MM.1S (cell line): ENCODE results near the gene SF3A2.

Source experiments
- DNase-seq: peaks from one replicate; pipeline ENCODE4 v3.0.0-alpha.2; 2015
- H2AFZ ChIP-seq: fragments of 300-600 bp; sonication (generic); 2 replicates; pipeline ENCODE4 v1.6.0; 2016; ENCODE audit warnings: antibody characterized with exemption, low read length
- H3F3A ChIP-seq: fragments of 300-600 bp; sonication (generic); 2 replicates; pipeline ENCODE4 v1.6.1; 2016; ENCODE audit warnings: mild to moderate bottlenecking, antibody characterized with exemption, low read length, moderate library complexity, mixed read lengths; ENCODE audit not compliant: insufficient read depth
- H3K27ac ChIP-seq: fragments of 300-600 bp; sonication (generic); 2 replicates; pipeline ENCODE4 v1.5.1; 2016; ENCODE audit warnings: mild to moderate bottlenecking, low read length
- H3K27me3 ChIP-seq: fragments of 300-600 bp; sonication (generic); replicated peaks from 2 replicates; pipeline ENCODE4 v1.6.0; 2016; ENCODE audit warnings: low read length; ENCODE audit not compliant: insufficient read depth
- H3K36me3 ChIP-seq: fragments of 300-600 bp; sonication (generic); replicated peaks from 2 replicates; pipeline ENCODE4 v1.6.1; 2016; ENCODE audit warnings: mild to moderate bottlenecking, low read length, mixed read lengths; ENCODE audit not compliant: insufficient read depth
- H3K4me1 ChIP-seq: fragments of 300-600 bp; sonication (generic); 2 replicates; pipeline ENCODE4 v1.6.1; 2016; ENCODE audit warnings: low read length, mixed read lengths
- H3K4me2 ChIP-seq: fragments of 300-600 bp; sonication (generic); 2 replicates; pipeline ENCODE4 v1.6.0; 2016; ENCODE audit warnings: low read depth, low read length
- H3K4me3 ChIP-seq: fragments of 300-600 bp; sonication (generic); 2 replicates; pipeline ENCODE4 v1.5.1; 2016; ENCODE audit warnings: low read length, mixed read lengths
- H3K79me2 ChIP-seq: fragments of 300-600 bp; sonication (generic); 2 replicates; pipeline ENCODE4 v1.6.1; 2016; ENCODE audit warnings: mixed run types, low read length, mixed read lengths
- H3K9ac ChIP-seq: fragments of 300-600 bp; sonication (generic); 2 replicates; pipeline ENCODE4 v1.6.1; 2016; ENCODE audit warnings: low read length, mixed read lengths
- H3K9me2 ChIP-seq: fragments of 300-600 bp; sonication (generic); replicated peaks from 2 replicates; pipeline ENCODE4 v1.6.1; 2016; ENCODE audit warnings: mild to moderate bottlenecking, low read length, mixed read lengths; ENCODE audit not compliant: insufficient read depth
- H3K9me3 ChIP-seq: fragments of 300-600 bp; sonication (generic); replicated peaks from 2 replicates; pipeline ENCODE4 v1.6.1; 2016; ENCODE audit warnings: mild to moderate bottlenecking, low read length, mixed read lengths; ENCODE audit not compliant: insufficient read depth
- H4K20me1 ChIP-seq: fragments of 300-600 bp; sonication (generic); 2 replicates; pipeline ENCODE4 v1.6.1; 2016; ENCODE audit warnings: mild to moderate bottlenecking, low read length, moderate library complexity, mixed read lengths; ENCODE audit not compliant: insufficient read depth
- EZH2 ChIP-seq: fragments of 300-600 bp; sonication (generic); optimal IDR thresholded peaks from 2 replicates; pipeline ENCODE3; 2017; ENCODE audit warnings: low read depth, mild to moderate bottlenecking, antibody characterized with exemption, low read length, mixed read lengths
- EZH2phosphoT487 ChIP-seq: fragments of 300-600 bp; sonication (generic); IDR thresholded peaks from 2 replicates; pipeline ENCODE4 v1.6.1; 2018; ENCODE audit warnings: antibody characterized with exemption, low read length
- TF ChIP-seq, protein P1 (sequence below): fragments of 300-600 bp; sonication (generic); IDR thresholded peaks from 2 replicates; pipeline ENCODE4 v1.5.1; 2016; ENCODE audit warnings: antibody characterized with exemption, low read length, mixed read lengths

Gene SF3A2

DNA sequence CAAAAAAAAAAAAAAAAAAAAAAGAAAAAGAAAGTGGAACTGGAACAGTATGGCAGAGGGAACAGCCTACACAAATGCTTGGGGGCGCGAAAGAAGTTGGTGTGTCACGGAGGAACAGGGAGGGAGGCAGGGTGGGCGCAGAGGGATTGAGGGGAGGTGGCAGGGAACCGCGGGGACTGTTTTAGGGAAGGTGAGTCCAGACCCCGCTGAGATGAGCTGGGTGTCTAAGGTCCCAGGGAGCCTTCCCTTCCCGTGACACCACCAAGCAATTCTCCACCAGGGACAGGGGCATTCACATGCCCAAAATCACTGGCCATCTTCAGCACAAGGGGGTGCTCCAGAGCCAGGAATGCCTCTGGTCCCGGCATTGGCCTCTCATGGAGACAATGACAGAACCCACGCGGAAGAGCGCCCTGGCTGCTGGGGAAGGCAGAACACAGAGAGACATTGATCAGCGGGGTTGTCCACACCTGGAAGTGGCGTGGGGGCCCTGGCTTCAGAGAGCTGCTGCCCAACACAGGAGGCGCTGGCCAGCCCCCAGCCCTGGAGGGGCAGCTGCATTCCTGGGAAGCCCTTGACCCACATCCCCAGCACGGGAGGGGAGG, 38.4 kb downstream of the SF3A2 start:
- peaks cover 26% of the 10 kb centered on the region for H3K4me1 ChIP-seq
- H3F3A ChIP-seq: peaks cover 40% of the 10 kb centered on the region
- H4K20me1 ChIP-seq: peaks cover 32% of the 10 kb centered on the region
- no peak overlapping the region for H3K9ac ChIP-seq
- TF ChIP-seq, protein P1, sequence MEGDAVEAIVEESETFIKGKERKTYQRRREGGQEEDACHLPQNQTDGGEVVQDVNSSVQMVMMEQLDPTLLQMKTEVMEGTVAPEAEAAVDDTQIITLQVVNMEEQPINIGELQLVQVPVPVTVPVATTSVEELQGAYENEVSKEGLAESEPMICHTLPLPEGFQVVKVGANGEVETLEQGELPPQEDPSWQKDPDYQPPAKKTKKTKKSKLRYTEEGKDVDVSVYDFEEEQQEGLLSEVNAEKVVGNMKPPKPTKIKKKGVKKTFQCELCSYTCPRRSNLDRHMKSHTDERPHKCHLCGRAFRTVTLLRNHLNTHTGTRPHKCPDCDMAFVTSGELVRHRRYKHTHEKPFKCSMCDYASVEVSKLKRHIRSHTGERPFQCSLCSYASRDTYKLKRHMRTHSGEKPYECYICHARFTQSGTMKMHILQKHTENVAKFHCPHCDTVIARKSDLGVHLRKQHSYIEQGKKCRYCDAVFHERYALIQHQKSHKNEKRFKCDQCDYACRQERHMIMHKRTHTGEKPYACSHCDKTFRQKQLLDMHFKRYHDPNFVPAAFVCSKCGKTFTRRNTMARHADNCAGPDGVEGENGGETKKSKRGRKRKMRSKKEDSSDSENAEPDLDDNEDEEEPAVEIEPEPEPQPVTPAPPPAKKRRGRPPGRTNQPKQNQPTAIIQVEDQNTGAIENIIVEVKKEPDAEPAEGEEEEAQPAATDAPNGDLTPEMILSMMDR: peak; percentile 60
- no peak for TF ChIP-seq EZH2
- H3K9me3 ChIP-seq: no peaks in the 10 kb centered on the region
- DNase-seq: peak; percentile 63
- H3K36me3 ChIP-seq: peaks cover 17% of the 10 kb centered on the region
- peaks cover 51% of the 10 kb centered on the region for H3K79me2 ChIP-seq
- no peaks in the 10 kb centered on the region for H3K27me3 ChIP-seq
- H3K27ac ChIP-seq: no peak overlapping the region
- H3K4me2 ChIP-seq: no peak overlapping the region
- H3K4me3 ChIP-seq: no peak overlapping the region
- no peak overlapping the region for H2AFZ ChIP-seq
- no peaks in the 10 kb centered on the region for H3K9me2 ChIP-seq

DNA sequence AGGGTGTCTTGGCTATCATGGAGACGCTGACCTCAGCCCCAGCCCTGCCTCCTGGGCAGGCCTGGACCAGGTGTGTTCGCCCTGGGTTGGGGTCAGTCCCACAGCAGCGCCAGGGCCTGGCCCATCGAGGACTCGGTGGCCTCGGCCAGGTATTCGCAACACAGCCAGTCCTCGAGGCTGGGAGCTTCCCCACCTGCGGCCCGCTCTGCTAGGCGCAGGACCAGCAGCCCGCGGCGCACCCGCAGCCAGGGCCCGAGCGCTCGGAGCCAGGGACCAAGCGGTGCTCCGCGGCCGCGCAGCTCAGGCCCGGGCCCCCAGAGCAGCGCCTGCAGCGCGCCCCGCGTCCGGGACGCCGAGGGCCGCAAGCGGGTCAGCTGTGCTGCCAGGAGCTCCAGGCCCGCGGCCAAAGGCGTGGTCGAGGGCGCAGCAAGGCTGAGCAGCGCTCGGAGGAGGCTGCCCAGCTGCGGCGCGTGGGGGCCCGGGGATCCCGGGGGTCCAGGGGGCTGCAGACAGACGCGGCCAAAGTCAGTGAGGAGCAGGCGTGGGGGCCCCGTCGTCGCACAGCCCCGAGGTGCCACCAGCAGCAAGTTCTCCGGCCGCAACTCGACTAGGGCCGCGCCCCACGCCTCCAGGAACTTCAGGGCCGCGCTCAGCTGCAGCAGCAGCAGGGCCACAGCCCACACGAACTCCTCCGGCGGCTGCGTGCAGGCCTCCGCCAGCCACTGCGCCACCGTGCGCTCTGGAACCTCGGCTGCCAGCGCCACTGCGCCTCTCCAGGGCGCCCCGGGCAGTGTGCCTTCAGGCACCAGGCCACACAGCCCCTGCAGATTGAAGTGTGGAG, 39.2 kb downstream of the SF3A2 start:
- H2AFZ ChIP-seq: no peak overlapping the region
- H3K9me2 ChIP-seq: no peaks in the 10 kb centered on the region
- TF ChIP-seq EZH2 (no peak), EZH2phosphoT487 (no peak)
- TF ChIP-seq, protein P1: no peak
- peaks cover 17% of the 10 kb centered on the region for H3K36me3 ChIP-seq
- H3K79me2 ChIP-seq: peaks cover 43% of the 10 kb centered on the region
- H3K9ac ChIP-seq: no peak overlapping the region
- peaks cover 26% of the 10 kb centered on the region for H3K4me1 ChIP-seq
- no peak overlapping the region for H3K4me3 ChIP-seq
- H3F3A ChIP-seq: peaks cover 34% of the 10 kb centered on the region
- no peaks in the 10 kb centered on the region for H3K27me3 ChIP-seq
- peak; percentile 5 for DNase-seq
- H4K20me1 ChIP-seq: peaks cover 25% of the 10 kb centered on the region
- no peaks in the 10 kb centered on the region for H3K9me3 ChIP-seq
- no peak overlapping the region for H3K4me2 ChIP-seq
- H3K27ac ChIP-seq: no peak overlapping the region

GRCh38 chr19:2276429-2276986, 39.9 kb downstream of the SF3A2 start:
- Histone ChIP-seq H3K4me2 (no peak overlapping the region), H3K4me1 (peaks cover 22% of the 10 kb centered on the region), H2AFZ (no peak overlapping the region), H3K9ac (no peak overlapping the region), H3K79me2 (peaks cover 36% of the 10 kb centered on the region), H3F3A (peaks cover 27% of the 10 kb centered on the region), H4K20me1 (peaks cover 18% of the 10 kb centered on the region), H3K27me3 (no peaks in the 10 kb centered on the region), H3K9me3 (no peaks in the 10 kb centered on the region), H3K4me3 (no peak overlapping the region), H3K36me3 (peaks cover 14% of the 10 kb centered on the region), H3K9me2 (no peaks in the 10 kb centered on the region), H3K27ac (no peak overlapping the region)
- TF ChIP-seq, protein P1: no peak
- TF ChIP-seq EZH2: no peak
- no peak for TF ChIP-seq EZH2phosphoT487
- no peak for DNase-seq
